Measurements from ENCODE around the gene HSP90AB1.

DNA sequence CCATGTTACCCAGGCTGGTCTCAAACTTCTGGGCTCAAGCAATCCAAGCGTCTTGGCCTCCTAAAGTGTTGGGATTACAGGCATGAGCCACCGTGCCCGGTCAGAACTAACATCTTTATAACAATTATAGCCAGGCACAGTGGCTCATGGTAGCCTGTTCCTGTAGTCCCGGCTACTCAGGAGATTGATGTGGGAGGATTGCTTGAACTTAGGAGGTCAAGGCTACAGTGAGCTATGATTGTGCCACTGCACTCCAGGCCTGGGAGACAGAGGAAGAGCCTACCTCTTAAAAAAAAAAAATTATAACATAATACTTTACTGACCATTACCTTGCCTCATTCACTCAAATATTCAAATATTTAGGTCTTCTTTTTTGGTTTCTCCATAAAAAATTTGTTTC is 47.0 kb upstream of the HSP90AB1 start:
- TF ChIP-seq CTCF (IDR thresholded peaks at IDR 0.05; ENCODE audit: low read depth, low read length, poor library complexity, severe bottlenecking) = no peak
- TF ChIP-seq EZH2phosphoT487 (IDR thresholded peaks at IDR 0.05; ENCODE audit: borderline replicate concordance, low read length) = no peak
